ENCODE measurements around the gene MRAP.

GRCh38 chr21:32306021-32306780, 7.5 kb downstream of the MRAP start:
- TF ChIP-seq ZNF473 (tag by site-specific recombination; IDR thresholded peaks at IDR 0.05) (no peak), ZNF335 (tag by site-specific recombination; conservative IDR thresholded peaks at IDR 0.05) (no peak), ZNF704 (tag by site-specific recombination; IDR thresholded peaks at IDR 0.05) (no peak), ZBTB1 (tag by site-specific recombination; IDR thresholded peaks at IDR 0.05) (no peak), CTCF (tag by site-specific recombination; IDR thresholded peaks at IDR 0.05) (no peak), ZNF677 (tag by site-specific recombination; IDR thresholded peaks at IDR 0.05) (no peak), ZNF280C (tag by site-specific recombination; IDR thresholded peaks at IDR 0.05) (no peak), ZBTB49 (tag by site-specific recombination; IDR thresholded peaks at IDR 0.05; ENCODE audit: low read depth) (no peak), SP2 (tag by site-specific recombination; IDR thresholded peaks at IDR 0.05) (no peak), ZBTB20 (tag by site-specific recombination; IDR thresholded peaks at IDR 0.05) (no peak)

Data from HEK293 (cell line).